Subcutaneous adipose tissue (tissue), 4 donors: ENCODE results near the gene STK32B. TPM values are rescaled to one million over a fixed set of nuclear protein-coding genes. Genes with fewer than 3 reads are reported as not detected.

Experiments
- total RNA-seq, 4 donors: library from RNA; depleted of rRNA; stranded (reverse); fragments of >200 nt; gene quantifications; one replicate each; pipeline ENCODE4 v1.1.0, GENCODE V29; 2016
- TF ChIP-seq, protein P1 (sequence below): fragments of 450-650 bp; IDR thresholded peaks from one replicate; pipeline ENCODE4 v1.5.1; 2016; ENCODE audit warnings: low read depth, mild to moderate bottlenecking, control low read depth, antibody characterized with exemption, moderate library complexity

STK32B gene
- total RNA-seq, 4 donors from 2014 or later: 1.3 to 3.2 (median 2.3) TPM

DNA sequence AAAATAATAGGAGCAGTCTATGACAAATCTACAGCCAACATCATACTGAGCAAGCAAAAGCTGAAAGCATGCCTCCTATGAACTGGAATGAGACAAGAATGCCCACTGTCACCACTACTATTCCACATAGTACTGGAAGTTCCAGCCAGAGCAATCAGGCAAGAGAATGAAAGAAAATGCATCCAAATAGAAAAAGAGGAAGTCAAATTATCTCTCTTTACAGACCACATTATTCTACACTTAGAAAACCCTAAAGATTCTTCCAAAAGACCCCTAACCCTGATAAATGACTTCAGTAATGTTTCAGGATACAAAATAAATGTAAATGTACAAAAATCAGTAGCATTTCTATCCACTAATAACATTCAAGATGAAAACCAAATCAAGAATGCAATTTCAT lies 249.0 kb downstream of the STK32B start:
- TF ChIP-seq, protein P1, sequence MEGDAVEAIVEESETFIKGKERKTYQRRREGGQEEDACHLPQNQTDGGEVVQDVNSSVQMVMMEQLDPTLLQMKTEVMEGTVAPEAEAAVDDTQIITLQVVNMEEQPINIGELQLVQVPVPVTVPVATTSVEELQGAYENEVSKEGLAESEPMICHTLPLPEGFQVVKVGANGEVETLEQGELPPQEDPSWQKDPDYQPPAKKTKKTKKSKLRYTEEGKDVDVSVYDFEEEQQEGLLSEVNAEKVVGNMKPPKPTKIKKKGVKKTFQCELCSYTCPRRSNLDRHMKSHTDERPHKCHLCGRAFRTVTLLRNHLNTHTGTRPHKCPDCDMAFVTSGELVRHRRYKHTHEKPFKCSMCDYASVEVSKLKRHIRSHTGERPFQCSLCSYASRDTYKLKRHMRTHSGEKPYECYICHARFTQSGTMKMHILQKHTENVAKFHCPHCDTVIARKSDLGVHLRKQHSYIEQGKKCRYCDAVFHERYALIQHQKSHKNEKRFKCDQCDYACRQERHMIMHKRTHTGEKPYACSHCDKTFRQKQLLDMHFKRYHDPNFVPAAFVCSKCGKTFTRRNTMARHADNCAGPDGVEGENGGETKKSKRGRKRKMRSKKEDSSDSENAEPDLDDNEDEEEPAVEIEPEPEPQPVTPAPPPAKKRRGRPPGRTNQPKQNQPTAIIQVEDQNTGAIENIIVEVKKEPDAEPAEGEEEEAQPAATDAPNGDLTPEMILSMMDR: no peak

DNA sequence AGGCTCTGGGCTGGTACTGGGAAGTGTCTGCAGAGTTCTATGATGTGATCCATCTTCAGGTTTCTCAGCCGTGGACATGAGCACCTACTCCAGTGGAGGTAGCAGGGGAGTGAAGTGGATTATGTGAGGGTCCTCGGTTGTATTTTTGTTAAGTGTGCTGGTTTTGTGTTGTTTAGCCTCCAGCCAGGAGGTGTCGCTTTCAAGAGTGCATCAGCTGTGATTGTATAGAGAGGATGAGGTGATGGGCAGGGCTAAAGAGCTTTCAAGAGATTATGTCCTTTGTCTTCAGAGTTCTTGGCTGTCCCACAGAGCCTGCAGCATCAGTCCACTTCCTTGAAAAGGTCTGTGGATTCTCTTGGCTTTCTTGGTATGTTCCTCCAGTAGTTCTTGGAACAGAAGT lies 256.6 kb downstream of the STK32B start:
- TF ChIP-seq, protein P1: no peak

DNA sequence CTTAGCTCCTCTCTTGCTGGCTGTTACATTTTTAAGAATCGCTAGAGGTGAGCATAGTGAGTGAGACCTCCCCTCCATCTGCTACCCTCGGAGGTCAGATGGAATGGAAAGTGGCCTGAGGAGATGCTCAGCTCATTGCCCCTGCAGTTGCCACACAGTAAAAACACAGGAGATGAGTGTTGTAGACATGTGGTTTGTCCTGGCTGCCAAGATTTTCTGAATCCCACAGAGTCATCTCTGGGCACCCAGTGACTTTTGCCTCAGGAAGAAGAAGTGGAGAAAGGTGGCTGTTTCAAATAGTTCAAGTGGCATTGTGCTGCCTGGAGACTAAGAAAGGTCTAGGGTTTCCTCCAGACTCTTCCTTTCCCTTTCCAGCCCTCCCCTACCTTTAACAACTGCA lies 271.0 kb downstream of the STK32B start:
- TF ChIP-seq, protein P1: no peak

DNA sequence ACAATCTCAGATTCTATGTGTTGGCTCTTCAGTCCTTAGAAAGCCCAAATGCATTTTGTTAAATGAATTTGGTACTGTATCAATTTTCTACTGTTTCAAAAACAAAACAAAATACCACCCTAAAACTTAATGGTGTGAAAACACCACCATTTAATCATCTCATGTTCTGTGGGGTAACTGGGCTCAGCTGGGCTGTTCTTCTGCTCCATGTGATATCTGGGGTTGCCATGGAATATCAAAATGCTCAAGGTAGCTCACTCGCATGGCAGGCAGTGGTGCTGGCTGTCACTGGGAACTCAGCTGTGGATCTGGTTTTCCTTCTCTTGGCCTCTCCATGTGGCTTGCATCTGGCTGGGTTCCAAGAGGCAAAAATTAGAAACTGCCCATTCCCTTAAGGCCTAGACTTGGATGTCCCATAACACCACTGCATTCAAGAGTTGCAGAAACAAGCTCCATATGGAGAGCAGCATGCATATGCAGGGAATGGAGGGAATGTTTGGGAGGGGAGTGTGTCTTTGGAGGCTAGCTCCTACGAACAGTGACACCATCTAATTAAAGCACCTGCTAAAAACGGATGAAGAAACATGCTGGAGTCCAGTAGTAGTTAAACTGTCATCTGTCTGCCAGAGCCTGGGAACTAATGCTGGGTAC lies 279.2 kb downstream of the STK32B start:
- TF ChIP-seq, protein P1: no peak

DNA sequence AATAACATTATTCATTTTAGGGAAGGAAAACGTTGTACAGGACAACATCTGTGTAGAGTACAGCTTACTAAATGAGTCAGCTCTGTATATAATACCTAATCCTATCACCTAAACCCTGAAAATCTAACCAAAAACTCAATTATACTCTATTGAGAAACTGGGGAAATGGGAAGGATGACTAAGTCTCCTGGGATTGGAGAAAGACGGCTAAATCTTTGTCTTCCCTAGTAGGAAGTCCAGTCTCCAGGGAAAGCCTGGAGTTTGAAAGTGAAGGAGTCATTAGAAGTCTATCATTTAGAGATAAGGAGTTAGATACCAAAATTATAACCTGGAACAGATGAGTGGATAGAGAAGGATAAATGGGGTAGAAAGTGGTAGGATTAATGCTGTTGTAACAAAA lies 286.5 kb downstream of the STK32B start:
- TF ChIP-seq, protein P1: no peak

DNA sequence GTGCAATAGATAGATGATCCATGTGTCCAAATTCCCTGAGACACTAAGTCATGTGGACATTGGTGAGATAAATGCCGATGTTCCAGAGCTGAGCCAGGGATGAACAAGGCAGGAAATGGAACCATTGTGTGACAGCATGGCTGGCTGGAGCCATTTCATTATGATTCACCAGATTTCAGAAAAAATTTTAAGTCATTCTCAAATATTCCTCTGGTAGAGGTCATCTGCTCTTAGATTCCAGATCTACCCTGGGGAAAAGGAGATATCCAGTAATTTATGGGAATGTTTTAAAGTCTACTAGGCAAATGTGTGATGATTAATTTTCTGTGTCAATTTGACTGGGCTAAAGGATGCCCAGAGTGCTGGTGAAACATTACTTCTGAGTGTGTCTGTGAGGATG lies 287.3 kb downstream of the STK32B start:
- TF ChIP-seq, protein P1: no peak

DNA sequence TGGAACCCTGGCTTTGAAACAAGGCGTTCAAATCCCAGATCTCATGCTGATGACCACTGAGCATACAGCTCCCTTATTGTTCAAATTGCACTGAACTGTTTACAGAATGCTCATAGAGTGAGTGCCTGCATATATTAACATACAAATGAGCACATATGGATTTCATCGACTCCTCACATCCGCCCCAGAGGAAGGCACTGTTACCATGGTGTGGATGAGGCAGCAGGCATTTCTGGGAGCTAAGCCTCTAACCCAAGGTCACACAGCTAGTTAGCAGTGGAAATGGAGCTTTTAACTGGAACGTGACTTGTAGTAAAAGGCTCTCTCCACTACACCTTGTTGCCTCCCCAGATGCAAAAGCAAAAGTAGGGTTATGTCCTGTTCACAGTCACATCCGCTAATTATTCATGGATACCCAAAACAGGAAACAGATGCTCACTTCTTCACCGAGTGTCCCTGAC lies 289.7 kb downstream of the STK32B start:
- TF ChIP-seq, protein P1: no peak
